Measurements from ENCODE around the gene KIAA1671. TPM values are rescaled to one million over a fixed set of nuclear protein-coding genes. Genes with fewer than 3 reads are reported as not detected.
A peak's percentile ranks its signal among the peaks of the same experiment; 100 is the strongest.

The KIAA1671 gene
- total RNA-seq, 1 donor from 2014 or later = 17.3 TPM

GRCh38 chr22:25210793-25211192, 258.3 kb downstream of the KIAA1671 start:
- Mint-ChIP-seq H3K27me3 (ENCODE audit: insufficient read depth, low read depth) (peaks cover 3% of the 10 kb centered on the region), H3K9me3 (peaks cover 2% of the 10 kb centered on the region), H3K4me3 (no peak overlapping the region), H3K36me3 (no peaks in the 10 kb centered on the region), H3K4me1 (no peaks in the 10 kb centered on the region), H3K27ac (no peak overlapping the region)
- H3K27me3 ChIP-seq = no peaks in the 10 kb centered on the region
- no peak overlapping the region for H3K4me3 ChIP-seq
- H3K9ac ChIP-seq = no peak overlapping the region
- TF ChIP-seq EZH2phosphoT487 (IDR thresholded peaks at IDR 0.05) (no peak), CTCF (IDR thresholded peaks at IDR 0.05) (no peak), EZH2 (IDR thresholded peaks at IDR 0.05) (no peak)
- H4K20me1 ChIP-seq (ENCODE audit: low read depth) = no peaks in the 10 kb centered on the region
- H3K79me2 ChIP-seq (ENCODE audit: low read depth) = no peaks in the 10 kb centered on the region
- H3F3A ChIP-seq (ENCODE audit: low read depth) = no peaks in the 10 kb centered on the region
- no peaks in the 10 kb centered on the region for H3K4me1 ChIP-seq
- H3K4me2 ChIP-seq = no peak overlapping the region
- H2AFZ ChIP-seq (replicated peaks) = no peak overlapping the region
- no peak for DNase-seq (ENCODE audit: low spot score)
- no peak overlapping the region for H3K27ac ChIP-seq
- H3K9me3 ChIP-seq (ENCODE audit: low read depth) = no peaks in the 10 kb centered on the region
- H3K36me3 ChIP-seq = no peaks in the 10 kb centered on the region

DNA sequence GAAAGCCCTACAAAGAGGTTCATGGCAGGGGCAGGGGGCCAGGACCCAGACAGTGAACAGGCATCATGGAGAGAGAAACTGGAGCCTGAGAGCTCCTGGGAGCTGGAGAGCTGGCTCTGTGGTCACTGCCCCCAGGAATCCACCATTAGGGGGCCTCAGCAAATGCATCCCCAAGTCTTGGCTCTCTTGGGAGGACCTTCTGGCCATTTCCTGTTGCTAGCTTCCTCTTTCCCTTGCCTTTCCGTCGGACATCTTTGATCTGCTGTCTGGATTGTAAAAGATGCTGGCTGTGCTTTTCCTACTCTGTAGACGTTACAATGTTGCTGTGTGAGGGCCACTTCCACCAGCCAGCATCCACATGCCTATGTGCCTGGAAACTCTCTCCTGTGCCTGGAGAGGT, 259.8 kb downstream of the KIAA1671 start:
- no peak for DNase-seq (ENCODE audit: low spot score)
- Histone ChIP-seq H3K27ac (no peak overlapping the region), H3K27me3 (no peaks in the 10 kb centered on the region), H3K4me3 (no peak overlapping the region), H3K9me3 (ENCODE audit: low read depth) (no peaks in the 10 kb centered on the region), H3K4me2 (no peak overlapping the region), H3K9ac (no peak overlapping the region), H3K4me1 (no peaks in the 10 kb centered on the region), H3K79me2 (ENCODE audit: low read depth) (no peaks in the 10 kb centered on the region), H3F3A (ENCODE audit: low read depth) (no peaks in the 10 kb centered on the region), H3K36me3 (no peaks in the 10 kb centered on the region), H2AFZ (replicated peaks) (peak overlapping the region; percentile 58), H4K20me1 (ENCODE audit: low read depth) (no peaks in the 10 kb centered on the region)
- Mint-ChIP-seq H3K4me1 (no peaks in the 10 kb centered on the region), H3K36me3 (no peaks in the 10 kb centered on the region), H3K27me3 (ENCODE audit: insufficient read depth, low read depth) (peaks cover 3% of the 10 kb centered on the region), H3K27ac (no peak overlapping the region), H3K9me3 (peaks cover 4% of the 10 kb centered on the region), H3K4me3 (no peak overlapping the region)
- TF ChIP-seq EZH2 (IDR thresholded peaks at IDR 0.05) (no peak), CTCF (IDR thresholded peaks at IDR 0.05) (no peak), EZH2phosphoT487 (IDR thresholded peaks at IDR 0.05) (no peak)

GRCh38 chr22:25213221-25213620, 260.7 kb downstream of the KIAA1671 start:
- Histone ChIP-seq H3K36me3 (no peaks in the 10 kb centered on the region), H3K79me2 (ENCODE audit: low read depth) (no peaks in the 10 kb centered on the region), H3K9ac (no peak overlapping the region), H3K4me3 (no peak overlapping the region), H3K9me3 (ENCODE audit: low read depth) (no peaks in the 10 kb centered on the region), H4K20me1 (ENCODE audit: low read depth) (no peaks in the 10 kb centered on the region), H3K27ac (no peak overlapping the region), H3F3A (ENCODE audit: low read depth) (no peaks in the 10 kb centered on the region), H3K4me1 (no peaks in the 10 kb centered on the region), H3K4me2 (no peak overlapping the region), H3K27me3 (no peaks in the 10 kb centered on the region), H2AFZ (replicated peaks) (no peak overlapping the region)
- H3K27ac Mint-ChIP-seq = no peak overlapping the region
- H3K4me1 Mint-ChIP-seq = no peaks in the 10 kb centered on the region
- peaks cover 4% of the 10 kb centered on the region for H3K9me3 Mint-ChIP-seq
- H3K36me3 Mint-ChIP-seq = no peaks in the 10 kb centered on the region
- no peak for TF ChIP-seq CTCF (IDR thresholded peaks at IDR 0.05)
- TF ChIP-seq EZH2phosphoT487 (IDR thresholded peaks at IDR 0.05) = no peak
- no peak for TF ChIP-seq EZH2 (IDR thresholded peaks at IDR 0.05)
- no peak for DNase-seq (ENCODE audit: low spot score)
- H3K27me3 Mint-ChIP-seq (ENCODE audit: insufficient read depth, low read depth) = peaks cover 3% of the 10 kb centered on the region
- H3K4me3 Mint-ChIP-seq = no peak overlapping the region
